Measurements from ENCODE around the gene CTNNBIP1.

CTNNBIP1 gene

GRCh38 chr1:9852004-9852403 is 58.1 kb downstream of the CTNNBIP1 start:
- no peak for DNase-seq

- DNase-seq: no peak
Observed at GRCh38 chr1:9850442-9851162, 59.5 kb downstream of the CTNNBIP1 start.

- DNase-seq: peak; percentile 35
Observed at GRCh38 chr1:9849691-9850441, 60.2 kb downstream of the CTNNBIP1 start.

- DNase-seq: no peak
Observed at GRCh38 chr1:9848022-9848421, 62.0 kb downstream of the CTNNBIP1 start.

GRCh38 chr1:9847269-9847668 is 62.8 kb downstream of the CTNNBIP1 start:
- no peak for DNase-seq

GRCh38 chr1:9846611-9847171 is 63.4 kb downstream of the CTNNBIP1 start:
- no peak for DNase-seq

GRCh38 chr1:9845914-9846313 is 64.2 kb downstream of the CTNNBIP1 start:
- no peak for DNase-seq

- DNase-seq: no peak
Observed at GRCh38 chr1:9844756-9845155, 65.3 kb downstream of the CTNNBIP1 start.

GRCh38 chr1:9844106-9844505 is 66.0 kb downstream of the CTNNBIP1 start:
- no peak for DNase-seq

GRCh38 chr1:9843576-9843945 is 66.5 kb downstream of the CTNNBIP1 start:
- no peak for DNase-seq

GRCh38 chr1:9842781-9843575 is 67.1 kb downstream of the CTNNBIP1 start:
- no peak for DNase-seq

GRCh38 chr1:9842073-9842711 is 67.9 kb downstream of the CTNNBIP1 start:
- no peak for DNase-seq

GRCh38 chr1:9841460-9841859 is 68.6 kb downstream of the CTNNBIP1 start:
- DNase-seq: no peak

GRCh38 chr1:9840176-9840575 is 69.9 kb downstream of the CTNNBIP1 start:
- DNase-seq: no peak

GRCh38 chr1:9838946-9839345 is 71.1 kb downstream of the CTNNBIP1 start:
- DNase-seq: no peak

- DNase-seq: no peak
Observed at GRCh38 chr1:9836632-9836960, 73.5 kb downstream of the CTNNBIP1 start.

- no peak for DNase-seq
Observed at GRCh38 chr1:9835758-9836631, 74.1 kb downstream of the CTNNBIP1 start.

- DNase-seq: no peak
Observed at GRCh38 chr1:9835404-9835757, 74.7 kb downstream of the CTNNBIP1 start.

- DNase-seq: no peak
Observed at GRCh38 chr1:9833632-9834031, 76.4 kb downstream of the CTNNBIP1 start.

GRCh38 chr1:9827558-9828185 is 82.4 kb downstream of the CTNNBIP1 start:
- DNase-seq: peak; percentile 14

- DNase-seq: no peak
Observed at GRCh38 chr1:9826616-9827015, 83.5 kb downstream of the CTNNBIP1 start.

GRCh38 chr1:9826087-9826486 is 84.0 kb downstream of the CTNNBIP1 start:
- no peak for DNase-seq
